Neural cell (in vitro differentiated cells): ENCODE data around the gene CTDP1. TPM values are rescaled to one million over a fixed set of nuclear protein-coding genes. Genes with fewer than 3 reads are reported as not detected.

Experiments
- H2AFZ ChIP-seq: fragments of 200-600, 300-800 bp; sonication (generic), shearing (Covaris generic); 2 replicates; pipeline ENCODE4 v1.6.0; 2014; ENCODE audit warnings: low read depth, mild to moderate bottlenecking, antibody characterized with exemption, low read length, moderate library complexity
- H3F3A ChIP-seq: fragments of 200-600 bp; shearing (Covaris generic); 2 replicates; pipeline ENCODE4 v1.6.1; 2016; ENCODE audit warnings: mild to moderate bottlenecking, moderate library complexity, mixed read lengths, antibody characterized with exemption, low read length; ENCODE audit not compliant: insufficient read depth, poor library complexity, severe bottlenecking
- H3K27ac ChIP-seq: fragments of 200-600, 300-800 bp; sonication (generic), shearing (Covaris generic); 2 replicates; pipeline ENCODE4 v1.5.1; 2014; ENCODE audit warnings: mild to moderate bottlenecking, low read length, moderate library complexity
- H3K27me3 ChIP-seq: fragments of 300-800, 200-600 bp; sonication (generic), shearing (Covaris generic); 2 replicates; pipeline ENCODE4 v1.6.0; 2014; ENCODE audit warnings: mild to moderate bottlenecking, low read depth, low read length, moderate library complexity; ENCODE audit not compliant: insufficient read depth
- H3K36me3 ChIP-seq: fragments of 300-800, 200-600 bp; sonication (generic), shearing (Covaris generic); 2 replicates; pipeline ENCODE4 v1.5.1; 2014; ENCODE audit warnings: mild to moderate bottlenecking, antibody characterized with exemption, low read length, moderate library complexity; ENCODE audit not compliant: insufficient read depth
- H3K4me2 ChIP-seq: fragments of 300-800, 200-600 bp; sonication (generic), shearing (Covaris generic); 2 replicates; pipeline ENCODE4 v1.6.0; 2014; ENCODE audit warnings: mild to moderate bottlenecking, low read length
- H3K4me3 ChIP-seq: fragments of 300-800, 200-600 bp; sonication (generic), shearing (Covaris generic); 2 replicates; pipeline ENCODE4 v1.5.1; 2014; ENCODE audit warnings: mild to moderate bottlenecking, low read length, moderate library complexity
- H3K79me2 ChIP-seq: fragments of 200-600 bp; shearing (Covaris generic); replicated peaks from 2 replicates; pipeline ENCODE4 v1.6.0; 2014; ENCODE audit warnings: mild to moderate bottlenecking, low read length, moderate library complexity; ENCODE audit not compliant: insufficient read depth
- H3K9ac ChIP-seq: fragments of 300-800, 200-600 bp; sonication (generic), shearing (Covaris generic); 2 replicates; pipeline ENCODE4 v1.6.1; 2016; ENCODE audit warnings: mild to moderate bottlenecking, low read length, mixed read lengths
- H3K9me2 ChIP-seq: fragments of 200-600 bp; shearing (Covaris generic); 2 replicates; pipeline ENCODE4 v1.6.1; 2016; ENCODE audit warnings: mild to moderate bottlenecking, low read length, mixed read lengths; ENCODE audit not compliant: insufficient read depth
- H3K9me3 ChIP-seq: fragments of 200-600, 300-800 bp; sonication (generic), shearing (Covaris generic); 2 replicates; pipeline ENCODE4 v1.6.1; 2016; ENCODE audit warnings: mild to moderate bottlenecking, mixed run types, low read length, moderate library complexity, mixed read lengths
- H4K20me1 ChIP-seq: fragments of 200-600 bp; shearing (Covaris generic); 2 replicates; pipeline ENCODE4 v1.6.1; 2016; ENCODE audit warnings: mild to moderate bottlenecking, mixed run types; ENCODE audit not compliant: insufficient read depth
- CTCF ChIP-seq: fragments of 450-650 bp; IDR thresholded peaks from 2 replicates; pipeline ENCODE4 v1.5.1; 2014; ENCODE audit warnings: antibody characterized with exemption, mild to moderate bottlenecking, moderate library complexity; ENCODE audit not compliant: poor library complexity, severe bottlenecking
- EP300 ChIP-seq: fragments of 450-650 bp; conservative IDR thresholded peaks from 2 replicates; pipeline ENCODE4 v1.6.1; 2014; ENCODE audit warnings: antibody characterized with exemption, mild to moderate bottlenecking, moderate library complexity; ENCODE audit not compliant: poor library complexity, severe bottlenecking
- EZH2 ChIP-seq: fragments of 200-600, 300-800 bp; shearing (Covaris generic), sonication (generic); IDR thresholded peaks from 2 replicates; pipeline ENCODE4 v1.6.1; 2014; ENCODE audit warnings: antibody characterized with exemption, low read length, borderline replicate concordance, mild to moderate bottlenecking; ENCODE audit not compliant: insufficient read depth, poor library complexity, severe bottlenecking
- MXI1 ChIP-seq: fragments of 450-650 bp; conservative IDR thresholded peaks from 2 replicates; pipeline ENCODE4 v1.6.1; 2014; ENCODE audit warnings: antibody characterized with exemption, mild to moderate bottlenecking; ENCODE audit not compliant: poor library complexity, severe bottlenecking
- POLR2AphosphoS5 ChIP-seq: IDR thresholded peaks from 2 replicates; pipeline ENCODE4 v1.6.1; 2012
- RAD21 ChIP-seq: fragments of 450-650 bp; conservative IDR thresholded peaks from 2 replicates; pipeline ENCODE4 v1.6.1; 2014; ENCODE audit warnings: antibody characterized with exemption, mild to moderate bottlenecking, moderate library complexity
- REST ChIP-seq: IDR thresholded peaks from 2 replicates; pipeline ENCODE4 v1.6.1; 2012; ENCODE audit warnings: borderline replicate concordance
- SMC3 ChIP-seq: fragments of 450-650 bp; conservative IDR thresholded peaks from 2 replicates; pipeline ENCODE4 v1.6.1; 2014; ENCODE audit warnings: antibody characterized with exemption, mild to moderate bottlenecking, moderate library complexity; ENCODE audit not compliant: poor library complexity
- TAF1 ChIP-seq: IDR thresholded peaks from 2 replicates; pipeline ENCODE4 v1.6.1; 2012; ENCODE audit warnings: low read depth
- polyA plus RNA-seq: library from polyadenylated mRNA; depleted of rRNA; stranded (reverse); fragments of >200 nt; gene quantifications from 2 replicates; pipeline ENCODE4 v1.2.3, GENCODE V29; 2014

The CTDP1 gene
- polyA plus RNA-seq, 1 donor from 2014 or later, result 22.3 TPM

GRCh38 chr18:79756143-79756500, 76.5 kb downstream of the CTDP1 start:
- Histone ChIP-seq H3F3A (no peaks in the 10 kb centered on the region), H3K79me2 (no peaks in the 10 kb centered on the region), H3K27ac (no peak overlapping the region), H3K4me3 (no peak overlapping the region), H3K27me3 (no peaks in the 10 kb centered on the region), H3K36me3 (no peaks in the 10 kb centered on the region), H3K9me2 (no peaks in the 10 kb centered on the region), H2AFZ (no peak overlapping the region), H3K4me2 (no peak overlapping the region), H3K9me3 (no peaks in the 10 kb centered on the region), H4K20me1 (no peaks in the 10 kb centered on the region), H3K9ac (no peak overlapping the region)
- TF ChIP-seq CTCF (no peak), EZH2 (no peak), MXI1 (no peak), RAD21 (no peak), SMC3 (no peak)

GRCh38 chr18:79756826-79757225, 77.2 kb downstream of the CTDP1 start:
- Histone ChIP-seq H3K4me3 (no peak overlapping the region), H3K27me3 (no peaks in the 10 kb centered on the region), H3K9me2 (no peaks in the 10 kb centered on the region), H3K4me2 (no peak overlapping the region), H2AFZ (no peak overlapping the region), H3K36me3 (no peaks in the 10 kb centered on the region), H3K9ac (no peak overlapping the region), H3K27ac (no peak overlapping the region), H3F3A (no peaks in the 10 kb centered on the region), H3K9me3 (no peaks in the 10 kb centered on the region), H4K20me1 (no peaks in the 10 kb centered on the region), H3K79me2 (no peaks in the 10 kb centered on the region)
- no peak for TF ChIP-seq TAF1
- no peak for TF ChIP-seq SMC3
- no peak for TF ChIP-seq MXI1
- TF ChIP-seq EZH2, result no peak
- TF ChIP-seq RAD21, result no peak
- no peak for TF ChIP-seq CTCF
- no peak for TF ChIP-seq POLR2AphosphoS5
- TF ChIP-seq EP300, result no peak

GRCh38 chr18:79760348-79760747, 80.7 kb downstream of the CTDP1 start:
- no peak overlapping the region for H3K4me3 ChIP-seq
- no peaks in the 10 kb centered on the region for H3K9me3 ChIP-seq
- no peaks in the 10 kb centered on the region for H3K9me2 ChIP-seq
- no peak overlapping the region for H3K9ac ChIP-seq
- H2AFZ ChIP-seq, result no peak overlapping the region
- H3K27ac ChIP-seq, result no peak overlapping the region
- H3K4me2 ChIP-seq, result no peak overlapping the region
- H3K27me3 ChIP-seq, result no peaks in the 10 kb centered on the region
- no peaks in the 10 kb centered on the region for H4K20me1 ChIP-seq
- H3F3A ChIP-seq, result no peaks in the 10 kb centered on the region
- TF ChIP-seq MXI1, result no peak
- no peak for TF ChIP-seq EZH2
- no peak for TF ChIP-seq EP300
- TF ChIP-seq CTCF, result no peak
- no peak for TF ChIP-seq TAF1
- TF ChIP-seq RAD21, result no peak
- no peak for TF ChIP-seq REST
- TF ChIP-seq POLR2AphosphoS5, result no peak
- no peak for TF ChIP-seq SMC3
- no peaks in the 10 kb centered on the region for H3K36me3 ChIP-seq
- H3K79me2 ChIP-seq, result no peaks in the 10 kb centered on the region
